A673 (cell line): Measurements from ENCODE around the gene USPL1.

Experiments used
- CTCF ChIP-seq: fragments of 300-800, 200-600 bp; sonication (generic); conservative IDR thresholded peaks from 2 replicates; pipeline ENCODE4 v1.5.1; 2017; ENCODE audit warnings: low read depth, mild to moderate bottlenecking, antibody characterized with exemption, low read length, moderate library complexity, mixed read lengths
- EZH2 ChIP-seq: fragments of 200-600 bp; sonication (generic); IDR thresholded peaks from 2 replicates; pipeline ENCODE4 v1.6.1; 2017; ENCODE audit warnings: borderline replicate concordance, low read depth, mild to moderate bottlenecking, mixed read lengths, antibody characterized with exemption, low read length; ENCODE audit not compliant: poor library complexity, severe bottlenecking

GRCh38 chr13:30660796-30661195 is 43.1 kb downstream of the USPL1 start:
- no peak for TF ChIP-seq CTCF
- TF ChIP-seq EZH2: no peak
